ENCODE data around the gene ACKR3.

Gene ACKR3

GRCh38 chr2:236571145-236571544, 1.5 kb downstream of the ACKR3 start:
- DNase-seq: no peak

GRCh38 chr2:236572482-236572881, 2.9 kb downstream of the ACKR3 start:
- no peak for DNase-seq

- no peak for DNase-seq
These were observed 3.7 kb downstream of the ACKR3 start for GRCh38 chr2:236573066-236573929.

GRCh38 chr2:236574000-236574399, 4.4 kb downstream of the ACKR3 start:
- no peak for DNase-seq

- DNase-seq: no peak
These were observed 5.0 kb downstream of the ACKR3 start for GRCh38 chr2:236574424-236575145.

- no peak for DNase-seq
These were observed 5.9 kb downstream of the ACKR3 start for GRCh38 chr2:236575510-236575909.

GRCh38 chr2:236576087-236576486, 6.5 kb downstream of the ACKR3 start:
- DNase-seq: no peak

GRCh38 chr2:236576953-236577352, 7.3 kb downstream of the ACKR3 start:
- DNase-seq: no peak

- DNase-seq: no peak
These were observed 8.1 kb downstream of the ACKR3 start for GRCh38 chr2:236577481-236578410.

GRCh38 chr2:236578411-236578846, 8.8 kb downstream of the ACKR3 start:
- no peak for DNase-seq

GRCh38 chr2:236579048-236579745, 9.6 kb downstream of the ACKR3 start:
- no peak for DNase-seq

- no peak for DNase-seq
These were observed 10.2 kb downstream of the ACKR3 start for GRCh38 chr2:236579746-236580315.

GRCh38 chr2:236580746-236581355, 11.2 kb downstream of the ACKR3 start:
- no peak for DNase-seq

GRCh38 chr2:236581546-236581945, 11.9 kb downstream of the ACKR3 start:
- no peak for DNase-seq

GRCh38 chr2:236582968-236583367, 13.3 kb downstream of the ACKR3 start:
- no peak for DNase-seq

- DNase-seq: no peak
These were observed 14.1 kb downstream of the ACKR3 start for GRCh38 chr2:236583621-236584203.

- DNase-seq: no peak
These were observed 15.1 kb downstream of the ACKR3 start for GRCh38 chr2:236584521-236585384.

- no peak for DNase-seq
These were observed 16.3 kb downstream of the ACKR3 start for GRCh38 chr2:236585966-236586365.

GRCh38 chr2:236587861-236588815, 18.5 kb downstream of the ACKR3 start:
- DNase-seq: no peak

Measured in activated CD8-positive, alpha-beta memory T cell treated with anti-CD3 and anti-CD28 coated beads, Interleukin-2, amount 50 U/mL, for 48 hours (primary cell).